ENCODE results near the gene LVRN.

Gene LVRN

DNA sequence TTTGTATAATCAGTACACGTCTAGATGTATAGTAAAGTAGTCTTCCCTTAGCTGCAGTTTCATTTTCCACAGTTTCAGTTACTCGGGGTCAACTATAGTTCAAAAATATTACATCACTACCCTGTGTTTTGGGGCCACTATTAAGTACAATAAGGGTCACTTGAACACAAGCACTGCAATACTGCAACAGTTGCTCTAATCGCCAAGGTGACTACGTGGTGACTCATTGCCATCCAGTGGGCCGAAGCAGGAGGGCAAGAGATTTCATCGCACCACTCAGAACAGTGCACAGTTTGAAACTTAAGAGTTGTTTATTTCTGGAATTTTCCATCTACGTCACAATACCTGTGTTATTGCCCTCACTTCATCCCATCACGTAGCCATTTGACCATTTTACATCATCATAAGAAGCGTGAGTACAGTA, 69.8 kb downstream of the LVRN start, which contains the start of gene ARL14EPL:
ARL14EPL (plus strand) TSS at position 379 of the 424 bp plus-strand sequence. CDS start 18,994 bp downstream, outside the sequence.
- peak; percentile 30 for DNase-seq

DNA sequence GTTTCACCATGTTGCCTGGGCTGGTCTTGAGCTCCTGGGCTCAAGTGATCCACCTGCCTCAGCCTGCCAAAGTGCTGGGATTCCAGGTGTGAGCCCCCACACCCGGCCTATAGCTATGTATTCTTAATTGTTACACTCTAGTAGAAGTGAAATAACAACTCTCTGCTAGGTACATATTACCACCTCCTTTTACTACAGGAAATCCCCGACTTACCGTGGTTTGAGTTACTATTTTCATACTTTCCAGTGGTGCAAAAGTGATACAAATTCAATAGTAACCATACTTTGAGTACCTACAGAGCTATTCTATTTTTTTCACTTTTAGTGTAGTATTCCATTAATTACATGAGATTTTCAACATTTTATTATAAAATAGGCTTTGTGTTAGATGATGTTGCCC, 70.7 kb downstream of the LVRN start:
- no peak for DNase-seq

DNA sequence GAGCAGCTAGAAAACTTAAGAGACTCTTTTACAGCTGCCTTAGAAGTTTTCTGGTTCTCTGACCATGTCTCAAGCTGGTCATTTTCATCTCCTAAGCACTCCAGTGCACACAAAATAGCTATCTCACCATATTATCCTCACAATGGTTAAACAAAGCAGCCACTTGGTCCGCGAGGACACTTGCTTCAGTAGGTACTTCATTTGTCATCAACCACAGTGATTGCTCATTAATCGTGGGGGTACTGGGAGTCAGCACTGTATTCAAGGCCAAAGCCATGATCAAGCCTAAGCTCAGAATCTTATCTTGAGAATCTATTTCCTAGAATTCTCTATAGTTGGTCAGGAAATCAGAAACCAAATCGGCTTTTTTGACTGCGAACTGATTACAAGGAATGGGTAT, 72.8 kb downstream of the LVRN start:
- DNase-seq, result no peak

DNA sequence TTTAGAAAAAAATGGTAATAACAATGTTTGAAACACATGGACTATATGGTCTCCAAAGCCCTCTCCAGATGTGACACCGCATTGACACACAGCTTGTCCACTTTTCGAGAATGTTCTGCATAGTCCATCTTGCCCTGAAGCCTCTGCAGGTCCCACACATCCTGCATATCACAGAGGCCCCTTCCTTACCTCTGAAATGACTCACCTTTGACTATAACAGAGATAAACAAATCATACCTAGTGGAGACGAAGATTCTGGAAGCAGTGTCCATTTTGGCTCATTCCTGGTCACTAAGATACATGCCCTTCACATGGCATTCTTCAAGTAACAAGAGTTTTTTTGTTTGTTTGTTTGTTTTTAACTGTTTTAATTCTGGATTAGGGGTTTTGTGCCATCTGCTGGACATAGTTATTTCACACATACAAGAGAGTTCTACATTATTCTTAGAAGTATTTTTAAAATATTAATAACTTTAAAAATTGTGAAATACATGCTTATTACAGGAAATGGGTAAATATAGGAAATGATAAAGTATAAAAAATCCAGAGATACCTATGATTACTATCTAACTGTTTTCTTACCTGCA, 75.1 kb downstream of the LVRN start:
- no peak for DNase-seq

DNA sequence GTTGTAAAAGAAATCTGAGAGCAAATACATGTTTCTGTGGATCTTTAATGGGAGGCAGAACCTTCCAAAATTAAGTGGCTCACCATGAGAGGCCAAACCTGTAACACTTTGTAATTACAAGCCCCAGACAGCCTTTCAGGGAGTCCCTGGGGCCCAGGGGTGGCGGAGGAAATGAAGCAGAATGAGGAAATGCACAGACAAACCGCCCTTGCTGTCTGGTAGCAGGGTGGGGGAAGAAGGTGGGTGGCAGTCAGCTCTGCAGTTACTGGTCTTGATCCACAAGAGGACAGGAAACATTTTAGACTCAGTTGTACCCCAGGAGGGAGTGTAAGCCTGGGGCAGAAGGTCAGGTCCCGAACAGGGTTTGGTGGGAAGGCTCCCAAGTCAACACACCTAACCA, 76.5 kb downstream of the LVRN start:
- no peak for DNase-seq

DNA sequence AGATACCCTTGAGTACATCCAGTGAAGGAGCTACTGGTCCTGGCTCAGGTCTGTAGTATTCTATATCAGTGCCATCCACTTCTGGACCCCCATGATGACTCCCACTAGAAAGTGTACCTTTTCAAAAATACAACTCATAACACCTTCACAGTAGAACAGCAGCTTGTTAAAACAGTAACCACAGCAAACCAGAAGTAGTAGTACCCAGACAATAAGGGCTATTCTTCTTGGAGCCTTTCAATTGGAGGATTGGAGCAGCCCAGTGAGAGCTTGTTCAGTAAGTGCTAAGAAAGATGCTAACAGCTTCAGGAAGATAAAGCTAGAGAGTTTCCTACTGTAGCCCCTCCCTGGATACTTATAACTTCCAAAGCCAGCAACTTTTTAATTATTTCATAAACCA, 80.1 kb downstream of the LVRN start:
- DNase-seq, result no peak

DNA sequence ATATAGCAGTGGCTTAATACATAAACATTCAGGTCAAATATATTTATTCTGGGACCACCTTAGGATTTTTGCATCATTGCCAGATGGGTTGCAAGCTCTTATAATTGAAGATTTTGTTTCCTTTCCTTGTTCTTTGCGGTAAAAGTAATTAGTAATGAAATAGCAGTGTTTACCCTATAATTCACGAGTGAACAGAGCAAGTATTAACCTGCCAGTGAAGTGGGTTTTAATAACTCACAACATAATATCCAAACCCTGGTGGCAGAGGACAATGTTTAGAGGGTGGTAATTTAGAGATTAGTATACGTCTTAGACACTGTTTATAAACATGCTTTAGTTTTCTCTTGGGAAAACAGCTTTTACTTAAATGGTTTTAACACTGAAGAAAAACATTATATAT, 81.8 kb downstream of the LVRN start:
- no peak for DNase-seq

DNA sequence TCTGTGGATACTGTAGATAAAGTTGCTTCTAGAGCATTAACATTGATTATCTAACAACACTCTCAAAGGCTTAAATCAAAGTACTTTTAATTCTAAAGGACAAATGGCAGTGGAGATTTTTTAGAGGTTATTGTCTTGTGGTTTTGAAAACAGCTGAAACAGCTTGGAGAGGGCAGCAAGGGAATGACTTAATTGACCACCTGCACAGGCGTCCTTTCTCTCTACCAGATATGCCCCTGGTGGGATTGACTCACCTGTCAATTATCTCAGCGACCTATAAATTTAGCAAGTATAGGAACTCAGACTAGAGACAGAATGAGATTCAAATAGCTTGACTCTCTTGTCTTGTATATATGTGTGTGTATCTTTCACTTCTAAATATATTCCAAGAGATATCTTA, 83.5 kb downstream of the LVRN start:
- DNase-seq, result no peak

DNA sequence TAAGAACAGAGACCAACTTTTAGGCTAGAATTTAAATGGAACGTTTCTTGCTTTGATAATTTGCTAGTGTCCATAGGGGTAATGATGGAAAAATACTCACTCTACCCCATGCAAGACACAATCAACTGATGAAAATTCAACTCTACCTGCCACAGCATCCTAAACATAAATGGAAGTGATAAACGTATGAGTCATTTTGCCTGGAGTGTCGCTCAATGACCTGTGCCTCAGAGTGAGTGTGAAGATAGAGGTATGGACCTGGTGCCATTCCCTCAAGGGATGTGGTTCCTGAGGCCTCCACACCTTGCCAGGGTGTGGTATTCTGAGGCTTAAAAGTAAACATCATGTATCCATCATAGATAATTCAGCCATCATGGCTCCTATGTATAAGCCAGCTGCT, 84.0 kb downstream of the LVRN start:
- no peak for DNase-seq

DNA sequence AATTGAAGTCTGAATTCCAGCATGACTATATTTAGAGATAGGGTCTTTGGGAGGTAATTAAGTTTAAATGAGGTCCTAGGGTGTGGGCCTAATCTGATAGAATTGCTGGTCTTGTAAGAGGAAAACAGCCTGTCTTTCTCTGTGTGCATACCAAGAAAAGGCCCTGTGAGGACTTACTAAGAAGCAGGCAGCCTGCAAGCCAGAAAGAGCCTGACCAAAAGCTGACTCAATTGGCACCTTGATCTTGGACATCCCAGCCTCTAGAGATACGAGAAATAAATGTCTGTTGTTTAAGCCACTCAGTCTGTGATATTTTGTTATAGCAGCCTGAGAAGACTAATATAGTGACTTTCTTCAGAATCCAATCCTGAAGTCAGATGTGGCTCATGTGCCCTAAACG, 84.5 kb downstream of the LVRN start:
- no peak for DNase-seq

DNA sequence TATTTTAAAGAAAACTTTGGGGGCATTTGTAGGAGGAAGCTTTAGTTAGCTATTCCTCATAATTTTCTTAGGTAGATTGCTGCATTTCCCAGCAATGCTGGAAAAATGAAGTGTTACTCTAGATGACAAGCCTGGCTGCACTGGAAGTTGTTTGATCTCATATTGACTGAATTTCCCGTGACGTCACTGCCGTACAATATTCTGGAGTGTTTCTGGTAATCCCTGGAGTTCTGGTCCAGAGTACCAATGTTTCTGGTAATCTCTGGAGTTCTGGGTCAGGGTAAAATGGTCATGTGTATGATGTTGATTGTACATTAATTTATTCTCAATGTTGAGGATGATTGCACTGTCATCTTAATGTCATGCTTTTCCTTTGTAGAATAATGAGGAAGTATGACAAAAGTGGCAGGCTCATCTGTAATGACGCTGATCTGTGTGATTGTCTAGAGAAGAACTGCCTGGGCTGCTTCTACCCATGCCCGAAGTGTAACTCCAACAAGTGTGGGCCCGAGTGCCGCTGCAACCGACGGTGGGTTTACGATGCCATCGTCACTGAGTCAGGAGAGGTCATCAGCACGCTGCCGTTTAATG, 96.2 kb downstream of the LVRN start:
- no peak for DNase-seq

DNA sequence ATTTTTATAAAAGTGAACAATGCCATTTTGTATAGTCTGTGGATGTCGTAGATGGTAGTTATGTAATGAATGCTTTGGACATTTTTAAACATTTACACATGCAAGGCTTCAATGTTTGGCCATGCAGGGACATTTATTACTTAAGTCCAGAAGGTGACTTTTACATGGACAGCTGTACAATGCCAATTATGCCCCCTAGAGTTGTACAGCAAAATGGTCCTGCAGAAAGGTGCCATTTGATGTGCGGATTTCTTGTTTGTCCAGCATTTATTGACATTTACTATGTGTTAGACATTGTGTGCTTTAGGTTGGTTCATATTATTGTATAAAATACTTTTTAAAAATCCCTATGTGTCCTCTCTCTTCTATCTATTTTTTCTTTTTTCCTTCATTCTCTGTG, 100.1 kb downstream of the LVRN start:
- DNase-seq, result no peak

DNA sequence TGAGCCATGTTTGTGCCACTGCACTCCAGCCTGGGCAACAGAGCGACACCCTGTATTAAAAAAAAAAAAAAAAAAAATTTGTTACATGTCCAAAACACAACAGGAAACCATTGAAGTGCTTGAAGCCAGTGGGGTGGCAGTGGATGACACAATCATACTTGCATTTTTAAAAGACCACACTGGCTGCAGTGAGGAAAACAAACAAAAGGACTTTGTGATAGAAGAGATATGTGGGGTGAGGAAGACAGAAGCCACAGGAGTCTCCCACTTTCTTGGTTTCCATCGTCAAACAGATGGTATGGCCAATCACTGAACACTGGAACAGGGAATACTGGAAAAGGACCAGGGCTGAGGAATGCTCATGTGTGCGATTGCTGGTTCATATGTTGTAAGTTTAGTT, 101.7 kb downstream of the LVRN start:
- no peak for DNase-seq

DNA sequence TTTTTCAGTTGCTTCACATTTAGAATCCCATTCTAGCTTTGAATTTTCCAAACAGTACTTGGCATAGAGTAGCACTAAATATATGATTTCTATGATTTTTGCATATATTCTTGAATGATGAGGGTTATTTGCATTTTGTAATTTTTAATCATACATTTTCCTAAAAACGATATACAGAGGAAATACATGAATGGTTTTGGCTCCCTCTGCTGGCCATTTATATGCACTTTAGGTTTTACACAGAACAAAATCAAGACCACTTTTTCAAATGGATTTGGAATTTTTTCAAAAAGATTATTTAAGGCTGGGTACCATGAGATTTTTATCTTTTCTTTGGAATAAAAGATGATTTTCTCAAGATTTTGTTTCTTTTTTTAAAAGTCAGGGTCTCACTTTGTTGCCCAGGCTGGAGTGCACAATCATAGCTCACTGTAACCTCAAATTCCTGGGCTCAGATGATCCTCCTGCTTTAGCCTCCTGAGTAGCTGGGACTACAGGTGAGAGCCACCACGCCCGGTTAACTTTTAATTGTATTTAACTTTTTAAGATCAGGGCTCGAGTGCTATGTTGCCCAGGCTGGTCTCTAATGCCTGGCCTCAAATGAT, 105.9 kb downstream of the LVRN start:
- DNase-seq, result no peak

DNA sequence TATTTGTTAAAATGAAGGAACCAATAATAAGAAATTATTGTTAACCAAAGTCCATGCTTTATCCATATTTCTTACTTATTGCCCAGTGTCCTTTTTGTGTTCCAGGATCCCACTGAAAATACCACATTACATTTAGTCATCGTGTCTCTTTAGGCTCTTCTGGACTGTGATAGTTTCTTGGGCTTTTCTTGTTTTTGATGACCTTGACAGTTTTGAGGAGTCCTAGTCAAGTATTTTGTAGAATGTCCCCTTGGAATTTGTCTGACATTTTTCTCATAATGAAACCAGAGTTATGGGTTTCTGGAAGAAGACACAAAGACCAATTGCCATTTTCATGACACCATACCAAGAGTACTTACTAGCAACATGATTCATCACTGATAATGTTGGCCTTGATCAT, 108.9 kb downstream of the LVRN start:
- DNase-seq, result no peak

DNA sequence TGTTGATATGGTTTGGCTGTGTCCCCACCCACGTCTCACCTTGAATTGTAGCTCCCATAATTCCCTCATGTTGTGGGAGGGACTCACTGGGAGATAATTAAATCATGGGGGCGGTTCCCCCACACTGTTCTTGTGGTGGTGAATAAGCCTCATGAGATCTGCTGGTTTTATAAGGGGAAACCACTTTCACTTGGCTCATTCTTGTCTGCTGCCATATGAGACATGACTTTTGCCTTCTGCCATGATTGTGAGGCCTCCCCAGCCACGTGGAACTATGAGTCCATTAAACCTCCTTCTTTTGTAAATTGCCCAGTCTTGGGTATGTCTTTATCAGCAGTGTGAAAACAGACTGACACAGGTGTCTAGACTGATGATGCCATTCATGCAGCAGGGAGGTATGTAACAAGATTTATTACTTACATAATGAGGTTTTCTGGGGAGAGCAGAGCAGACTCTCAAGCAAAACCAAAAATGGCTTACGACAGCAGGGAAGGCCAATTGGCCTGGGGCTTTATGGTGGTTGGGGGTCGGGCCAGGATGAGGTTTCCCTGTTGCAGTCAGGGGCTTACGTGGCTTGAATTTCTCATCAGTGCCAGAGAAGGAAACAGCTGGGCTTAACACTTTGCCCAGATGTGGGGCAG, 113.0 kb downstream of the LVRN start:
- no peak for DNase-seq

DNA sequence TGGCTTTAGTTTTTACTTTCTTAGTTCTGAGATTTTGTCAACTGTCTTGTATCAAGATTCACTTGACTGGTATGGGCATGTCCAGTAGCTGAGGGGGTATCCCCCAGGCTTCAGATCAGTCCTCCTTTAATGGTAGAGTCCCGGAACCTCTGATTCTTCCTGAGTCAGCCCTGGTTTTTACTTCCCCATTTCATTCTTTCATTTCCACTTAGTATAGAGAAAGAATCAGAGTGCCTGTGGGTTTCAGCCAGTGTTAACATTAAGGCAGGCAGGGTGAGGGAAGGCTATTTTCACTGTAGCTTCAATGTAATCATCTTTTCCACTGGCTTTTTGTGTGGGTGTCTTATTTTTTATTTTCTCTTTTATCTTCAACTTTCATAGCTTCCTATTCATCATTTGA, 114.2 kb downstream of the LVRN start:
- DNase-seq, result no peak

Data from right hindlimb (tissue), 1 donor.